Activated T-helper 17 cell treated with anti-CD3 and anti-CD28 coated beads, Interleukin-2, amount 50 U/mL, for 72 hours (primary cell): ENCODE measurements around the gene TMCC3. TPM values are rescaled to one million over a fixed set of nuclear protein-coding genes. Genes with fewer than 3 reads are reported as not detected.
"Not testable (repeated sequence)": the region's sequence is repeated elsewhere in the genome, so short reads cannot be mapped to it uniquely, and the experiment has no call there.

ENCODE experiments used
- ATAC-seq: fragments of 150-1000 bp; cut with Tn5 transposase; replicated peaks from 2 replicates; pipeline ENCODE4 v1.10.0; 2021; ENCODE audit warnings: mild to moderate bottlenecking, moderate library complexity
- H3K27ac Mint-ChIP-seq: one replicate; pipeline ENCODE4 v1.8.0; 2022; ENCODE audit warnings: mixed read lengths
- H3K27me3 Mint-ChIP-seq: one replicate; pipeline ENCODE4 v1.8.0; 2022; ENCODE audit warnings: mixed read lengths
- H3K36me3 Mint-ChIP-seq: one replicate; pipeline ENCODE4 v1.8.0; 2022; ENCODE audit warnings: low read depth, mild to moderate bottlenecking, mixed read lengths
- H3K4me1 Mint-ChIP-seq: one replicate; pipeline ENCODE4 v1.8.0; 2022; ENCODE audit warnings: mixed read lengths
- H3K4me3 Mint-ChIP-seq: one replicate; pipeline ENCODE4 v1.8.0; 2022; ENCODE audit warnings: mild to moderate bottlenecking, mixed read lengths
- H3K9me3 Mint-ChIP-seq: one replicate; pipeline ENCODE4 v1.8.0; 2022; ENCODE audit warnings: mixed read lengths
- total RNA-seq, 2 donors: library from RNA; stranded (reverse); gene quantifications; one replicate each; pipeline ENCODE4 v1.2.3, GENCODE V29; 2022

TMCC3 gene, protein sequence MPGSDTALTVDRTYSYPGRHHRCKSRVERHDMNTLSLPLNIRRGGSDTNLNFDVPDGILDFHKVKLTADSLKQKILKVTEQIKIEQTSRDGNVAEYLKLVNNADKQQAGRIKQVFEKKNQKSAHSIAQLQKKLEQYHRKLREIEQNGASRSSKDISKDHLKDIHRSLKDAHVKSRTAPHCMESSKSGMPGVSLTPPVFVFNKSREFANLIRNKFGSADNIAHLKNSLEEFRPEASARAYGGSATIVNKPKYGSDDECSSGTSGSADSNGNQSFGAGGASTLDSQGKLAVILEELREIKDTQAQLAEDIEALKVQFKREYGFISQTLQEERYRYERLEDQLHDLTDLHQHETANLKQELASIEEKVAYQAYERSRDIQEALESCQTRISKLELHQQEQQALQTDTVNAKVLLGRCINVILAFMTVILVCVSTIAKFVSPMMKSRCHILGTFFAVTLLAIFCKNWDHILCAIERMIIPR
- total RNA-seq: 1 to 10 TPM in 1 of 2 donors, under 1 TPM in 1; 0.63 to 1.0 TPM

DNA sequence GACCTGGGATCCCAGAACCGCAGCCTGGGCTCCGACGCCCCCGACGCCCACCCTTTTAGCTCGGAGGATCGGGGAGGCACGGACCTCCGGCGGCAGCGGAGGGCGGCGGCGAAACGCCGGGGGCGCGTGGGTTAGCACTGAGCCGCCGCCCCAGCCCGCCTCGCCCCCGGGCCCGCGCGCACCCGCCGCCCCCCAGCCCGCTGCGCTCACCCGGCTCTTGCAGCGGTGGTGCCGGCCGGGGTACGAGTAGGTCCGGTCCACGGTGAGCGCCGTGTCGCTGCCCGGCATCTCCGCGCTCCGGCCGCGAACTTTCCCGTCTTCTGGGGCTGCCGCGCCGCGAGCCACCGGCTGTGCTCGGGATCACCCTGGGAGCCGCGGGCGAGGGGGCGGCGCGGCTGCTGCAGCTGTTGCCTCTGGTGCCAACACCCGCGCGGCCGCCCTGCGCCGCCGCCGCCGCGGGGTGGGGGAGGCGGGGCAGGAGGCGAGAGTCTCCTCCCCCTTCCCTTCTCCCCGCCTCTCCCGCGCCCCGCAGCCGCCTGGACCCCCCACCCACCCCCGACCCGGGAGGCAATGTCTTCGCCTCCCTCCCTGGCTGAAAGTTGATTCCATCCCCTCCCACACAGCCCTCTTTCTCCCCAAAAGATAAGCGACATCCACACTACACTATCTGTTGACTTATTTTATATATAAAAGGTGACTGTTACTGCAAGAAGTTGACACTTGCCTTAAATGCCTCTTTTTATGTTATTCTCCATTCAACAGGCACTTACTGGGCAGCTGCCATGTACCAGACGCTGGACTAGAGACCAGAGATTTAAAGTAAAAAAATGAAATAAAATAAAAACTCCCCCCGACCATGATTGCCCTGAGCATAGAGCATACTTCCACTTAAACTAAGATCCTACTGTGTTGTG lies at the start of gene TMCC3:
Gene TMCC3, minus strand, starts transcription at position 415 of the 914 bp plus-strand sequence. Its CDS starts 127 bp downstream, at position 288.
- H3K9me3 Mint-ChIP-seq: no peaks in the 10 kb centered on the region
- peak within 1 kb of the TSS; percentile 76 for H3K4me3 Mint-ChIP-seq
- ATAC-seq: peak; percentile 73
- H3K27me3 Mint-ChIP-seq: peaks cover 43% of the 10 kb centered on the region
- H3K27ac Mint-ChIP-seq: no peak within 1 kb of the TSS
- peaks cover 6% of the 10 kb centered on the region for H3K4me1 Mint-ChIP-seq
- H3K36me3 Mint-ChIP-seq: no peaks in the 10 kb centered on the region

DNA sequence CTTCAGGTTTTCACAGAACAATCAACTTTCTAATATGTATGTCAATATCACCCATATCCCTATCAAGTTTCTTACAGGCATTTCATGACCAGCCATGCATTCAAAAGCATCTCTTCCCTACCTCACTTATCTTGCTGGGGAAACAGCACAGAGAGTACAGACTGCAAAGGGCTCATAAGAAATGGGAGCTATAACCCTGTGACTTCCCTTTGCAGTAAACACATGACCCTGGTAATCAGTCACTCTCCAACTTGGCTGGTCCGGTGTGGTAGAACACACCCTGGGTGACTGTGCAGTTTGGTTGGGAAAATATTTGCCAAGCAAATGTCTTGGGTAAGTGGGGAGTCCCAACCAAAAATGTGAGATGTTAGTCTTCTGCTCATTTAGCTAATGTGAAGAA lies 49.4 kb upstream of the TMCC3 start:
- ATAC-seq: no peak
- no peaks in the 10 kb centered on the region for H3K4me1 Mint-ChIP-seq
- peaks cover 11% of the 10 kb centered on the region for H3K27me3 Mint-ChIP-seq
- H3K9me3 Mint-ChIP-seq: no peaks in the 10 kb centered on the region
- H3K27ac Mint-ChIP-seq: no peak overlapping the region
- H3K4me3 Mint-ChIP-seq: no peak overlapping the region
- H3K36me3 Mint-ChIP-seq: no peaks in the 10 kb centered on the region

DNA sequence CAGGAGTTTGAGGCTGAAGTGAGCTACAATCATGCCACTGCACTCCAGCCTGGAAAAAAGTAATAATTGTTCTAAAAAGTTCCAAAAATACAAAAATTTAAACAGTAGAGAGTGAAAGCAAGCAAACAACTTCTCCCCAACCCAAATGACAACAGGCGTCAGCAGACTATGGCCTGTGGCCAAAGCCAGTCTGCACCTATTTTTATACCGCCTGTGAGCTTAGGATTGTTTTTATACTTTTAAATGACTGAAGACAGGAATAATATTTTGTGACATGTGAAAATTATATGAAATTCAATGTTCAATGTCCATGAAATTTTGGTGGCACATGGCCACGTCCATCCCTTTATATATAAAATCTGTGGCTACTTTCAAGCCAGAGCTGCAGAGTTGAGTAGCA lies 48.2 kb upstream of the TMCC3 start:
- no peak for ATAC-seq
- peaks cover 11% of the 10 kb centered on the region for H3K27me3 Mint-ChIP-seq
- no peak overlapping the region for H3K27ac Mint-ChIP-seq
- H3K9me3 Mint-ChIP-seq: no peaks in the 10 kb centered on the region
- no peaks in the 10 kb centered on the region for H3K4me1 Mint-ChIP-seq
- H3K4me3 Mint-ChIP-seq: no peak overlapping the region
- H3K36me3 Mint-ChIP-seq: no peaks in the 10 kb centered on the region

DNA sequence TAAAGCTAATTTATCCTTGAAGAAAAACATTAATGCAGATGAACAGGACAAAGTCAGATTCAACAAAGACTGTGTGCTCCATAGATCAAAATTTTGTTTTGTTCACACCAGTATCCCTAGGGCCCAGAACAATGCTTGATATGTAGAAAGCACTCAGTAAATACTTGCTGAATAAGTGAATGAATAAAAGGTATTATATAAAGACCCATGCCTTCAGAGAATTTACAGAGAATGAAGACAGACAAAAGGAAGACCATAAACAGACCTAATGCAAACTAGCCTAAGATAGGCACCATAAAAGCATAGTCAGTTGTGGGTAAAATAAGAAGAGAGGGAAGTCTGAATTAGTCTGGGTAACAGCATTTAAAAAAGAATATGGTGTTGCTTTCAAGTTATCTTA lies 47.3 kb upstream of the TMCC3 start:
- no peak overlapping the region for H3K4me3 Mint-ChIP-seq
- no peaks in the 10 kb centered on the region for H3K9me3 Mint-ChIP-seq
- no peaks in the 10 kb centered on the region for H3K4me1 Mint-ChIP-seq
- peaks cover 11% of the 10 kb centered on the region for H3K27me3 Mint-ChIP-seq
- ATAC-seq: no peak
- H3K36me3 Mint-ChIP-seq: no peaks in the 10 kb centered on the region
- H3K27ac Mint-ChIP-seq: no peak overlapping the region

DNA sequence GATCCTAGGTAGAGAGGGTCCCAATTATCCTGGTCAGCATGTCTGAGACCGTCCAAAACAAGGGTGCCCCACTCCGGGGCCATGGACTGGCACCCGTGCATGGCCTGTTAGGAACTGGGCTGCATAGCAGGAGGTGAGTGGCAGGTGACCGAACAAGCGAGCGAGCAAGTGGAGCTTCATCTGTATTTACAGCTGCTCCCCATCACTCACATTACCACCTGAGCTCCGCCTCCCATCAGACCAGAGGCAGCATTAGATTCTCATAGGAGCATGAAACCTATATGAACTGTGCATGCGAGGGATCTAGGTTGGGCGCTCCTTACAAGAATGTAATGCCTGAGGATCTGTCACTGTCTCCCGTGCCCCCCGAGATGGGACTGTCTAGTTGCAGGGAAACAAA lies 44.4 kb upstream of the TMCC3 start:
- Mint-ChIP-seq H3K9me3 (no peaks in the 10 kb centered on the region), H3K4me3 (no peak overlapping the region), H3K27me3 (peaks cover 3% of the 10 kb centered on the region), H3K27ac (no peak overlapping the region), H3K36me3 (no peaks in the 10 kb centered on the region), H3K4me1 (no peaks in the 10 kb centered on the region)
- ATAC-seq: no peak

DNA sequence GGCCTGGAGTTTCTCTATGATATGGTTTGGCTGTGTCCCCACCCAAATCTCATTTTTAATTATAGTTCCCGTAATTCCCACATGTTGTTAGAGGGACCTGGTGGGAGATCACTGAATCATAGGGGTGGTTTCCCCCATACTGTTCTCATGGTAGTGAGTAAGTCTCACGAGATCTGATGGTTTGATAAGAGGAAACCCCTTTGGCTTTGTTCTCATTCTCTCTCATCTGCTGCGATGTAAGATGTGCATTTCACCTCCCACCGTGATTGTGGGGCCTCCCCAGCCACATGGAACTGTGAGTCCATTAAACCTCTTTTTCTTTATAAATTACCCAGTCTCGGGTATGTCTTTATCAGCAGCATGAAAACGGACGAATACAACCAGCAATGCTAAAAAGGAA lies 42.5 kb upstream of the TMCC3 start:
- ATAC-seq: peak; percentile 68
- H3K27ac Mint-ChIP-seq, H3K4me1 Mint-ChIP-seq, H3K27me3 Mint-ChIP-seq, H3K9me3 Mint-ChIP-seq, H3K4me3 Mint-ChIP-seq, H3K36me3 Mint-ChIP-seq: not testable (repeated sequence)

DNA sequence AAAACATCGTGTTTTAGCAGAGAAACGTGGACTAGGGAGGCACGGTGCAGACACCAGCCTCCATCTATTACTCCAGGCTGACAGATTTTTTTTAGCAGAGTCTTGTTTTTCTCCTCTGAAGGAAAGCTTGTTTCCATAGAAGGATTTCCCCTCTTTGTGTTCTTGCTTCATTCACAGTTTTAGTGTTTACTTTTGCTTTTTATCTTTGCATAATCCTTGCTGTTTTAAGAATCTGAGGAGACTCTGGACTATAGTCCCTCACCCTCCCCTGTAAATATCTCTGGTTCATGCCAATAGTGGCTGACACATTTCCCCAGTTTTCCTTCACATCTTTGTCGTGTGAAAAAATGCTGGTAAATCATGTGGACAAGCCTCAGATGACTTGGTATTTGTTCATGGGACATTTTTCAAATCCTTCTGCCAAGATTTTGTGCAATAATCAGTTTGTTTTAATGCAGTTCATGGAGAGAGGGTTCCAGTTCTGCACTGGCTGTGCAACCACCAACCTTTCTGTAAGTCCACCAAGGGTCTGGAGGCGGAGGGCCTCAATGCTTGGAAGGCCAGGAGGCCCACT lies 39.9 kb upstream of the TMCC3 start:
- Mint-ChIP-seq H3K27ac (no peak overlapping the region), H3K36me3 (no peaks in the 10 kb centered on the region), H3K27me3 (peaks cover 3% of the 10 kb centered on the region), H3K4me1 (no peaks in the 10 kb centered on the region), H3K9me3 (no peaks in the 10 kb centered on the region), H3K4me3 (no peak overlapping the region)
- ATAC-seq: no peak

DNA sequence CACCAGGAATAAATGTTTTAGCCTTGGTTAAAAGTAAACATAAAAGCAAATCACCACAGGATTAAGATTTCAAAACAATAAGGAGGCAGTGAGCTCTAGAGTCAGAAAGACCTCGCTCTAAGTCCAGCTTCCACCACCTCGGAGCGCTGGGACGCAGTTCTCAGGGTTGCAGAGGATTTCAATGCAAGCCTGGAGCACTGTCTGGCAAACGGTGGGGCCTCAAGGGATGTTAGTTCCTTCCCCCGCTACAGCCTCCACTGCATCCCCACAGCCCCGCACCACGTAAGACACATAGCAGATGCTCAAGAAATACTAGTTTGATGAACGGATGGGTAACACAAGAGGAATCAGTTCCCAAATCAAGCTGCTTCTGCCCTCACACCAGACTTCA lies 39.3 kb upstream of the TMCC3 start:
- ATAC-seq: no peak
- H3K27me3 Mint-ChIP-seq: peaks cover 3% of the 10 kb centered on the region
- no peaks in the 10 kb centered on the region for H3K36me3 Mint-ChIP-seq
- no peaks in the 10 kb centered on the region for H3K9me3 Mint-ChIP-seq
- H3K4me1 Mint-ChIP-seq: no peaks in the 10 kb centered on the region
- H3K27ac Mint-ChIP-seq: no peak overlapping the region
- H3K4me3 Mint-ChIP-seq: no peak overlapping the region

DNA sequence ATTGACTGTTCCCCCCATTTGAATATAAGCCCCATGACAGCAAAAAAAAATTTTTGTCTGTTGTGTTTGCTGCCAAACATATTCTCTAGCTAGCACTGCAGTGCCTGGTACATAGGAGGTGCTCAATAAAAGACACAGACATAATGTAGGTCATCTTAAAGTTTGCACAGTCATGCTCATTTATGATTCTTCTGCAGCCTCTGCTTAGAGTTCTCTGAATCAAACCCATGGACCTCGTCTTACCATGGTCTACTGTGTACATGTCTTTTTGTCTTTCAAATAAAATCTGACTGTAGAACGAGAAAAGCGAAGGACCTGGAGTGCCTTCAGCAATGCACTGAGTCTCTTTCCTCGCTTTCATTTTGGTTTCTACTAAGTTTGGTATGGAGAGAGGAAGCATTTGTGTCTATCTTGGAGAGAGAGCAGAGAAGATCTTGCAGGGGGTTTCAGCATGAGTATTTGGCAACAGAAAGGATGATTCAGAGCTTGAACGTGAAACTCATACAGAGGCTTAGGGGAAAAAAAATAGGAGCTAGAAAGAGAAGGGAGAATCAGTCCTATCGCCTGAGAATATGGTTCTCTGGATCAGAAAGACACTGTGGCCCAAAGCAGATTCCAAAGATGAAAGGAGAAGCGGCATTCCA lies 38.8 kb upstream of the TMCC3 start:
- Mint-ChIP-seq H3K4me1 (no peaks in the 10 kb centered on the region), H3K27me3 (peaks cover 3% of the 10 kb centered on the region), H3K4me3 (no peak overlapping the region), H3K36me3 (no peaks in the 10 kb centered on the region), H3K9me3 (no peaks in the 10 kb centered on the region), H3K27ac (no peak overlapping the region)
- ATAC-seq: peak; percentile 77

DNA sequence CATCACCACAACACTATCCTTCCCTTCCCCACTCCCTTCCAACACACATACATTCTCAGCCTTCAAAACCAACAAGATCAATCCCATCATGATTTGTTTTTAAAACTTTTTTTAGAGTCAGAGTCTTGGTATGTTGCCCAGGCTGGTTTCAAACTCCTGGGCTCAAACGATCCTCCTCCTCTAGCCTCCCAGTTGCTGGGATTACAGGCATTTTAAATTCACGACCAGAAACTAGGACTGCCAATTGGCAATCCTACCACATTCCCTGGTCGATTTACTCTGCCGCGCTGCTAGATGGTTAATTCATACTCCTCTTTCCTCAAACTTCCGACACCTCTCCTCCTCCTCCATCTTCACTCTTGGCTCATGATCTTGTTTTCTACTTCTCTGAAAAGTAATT lies 37.5 kb upstream of the TMCC3 start:
- Mint-ChIP-seq H3K36me3 (no peaks in the 10 kb centered on the region), H3K4me3 (no peak overlapping the region), H3K27ac (no peak overlapping the region), H3K9me3 (no peaks in the 10 kb centered on the region), H3K4me1 (no peaks in the 10 kb centered on the region), H3K27me3 (peaks cover 3% of the 10 kb centered on the region)
- ATAC-seq: no peak

DNA sequence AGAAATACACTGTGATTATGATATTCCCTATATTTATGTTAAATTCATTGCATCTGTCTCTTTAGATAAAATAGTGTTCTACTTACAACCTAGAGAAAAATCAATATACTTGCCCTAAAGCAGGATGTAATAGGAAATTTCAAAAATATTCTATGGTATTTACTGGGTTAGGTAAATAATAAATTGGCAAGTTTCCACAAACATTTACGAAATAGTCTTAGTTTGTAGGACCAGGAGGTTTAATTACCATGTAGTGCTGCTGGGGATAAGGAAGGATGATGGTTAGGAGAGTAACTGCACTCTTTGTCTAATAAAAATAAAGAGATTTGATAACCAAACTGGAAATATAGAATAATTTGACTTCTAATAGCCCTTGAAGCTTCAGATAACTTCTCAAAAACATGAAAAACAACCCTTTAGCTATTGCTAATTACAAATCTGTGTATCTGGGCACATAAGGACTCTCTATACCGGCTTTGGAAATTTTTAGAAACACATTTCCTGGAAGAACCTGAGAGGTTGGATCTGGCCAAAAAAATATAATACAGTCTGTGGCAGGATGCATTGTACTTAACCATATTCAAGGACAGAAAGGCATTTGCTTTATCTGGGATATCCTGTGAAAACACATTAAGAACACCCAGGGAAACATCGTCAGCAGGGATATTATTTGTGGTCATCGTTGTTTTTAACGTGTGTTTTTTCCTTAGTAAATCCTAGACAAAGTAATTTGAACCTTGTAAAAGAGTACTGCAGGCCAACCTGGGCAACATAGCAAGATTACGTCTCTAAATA lies 36.7 kb upstream of the TMCC3 start:
- peaks cover 3% of the 10 kb centered on the region for H3K27me3 Mint-ChIP-seq
- H3K4me1 Mint-ChIP-seq: no peaks in the 10 kb centered on the region
- no peaks in the 10 kb centered on the region for H3K9me3 Mint-ChIP-seq
- ATAC-seq: no peak
- H3K4me3 Mint-ChIP-seq: no peak overlapping the region
- no peaks in the 10 kb centered on the region for H3K36me3 Mint-ChIP-seq
- H3K27ac Mint-ChIP-seq: no peak overlapping the region

DNA sequence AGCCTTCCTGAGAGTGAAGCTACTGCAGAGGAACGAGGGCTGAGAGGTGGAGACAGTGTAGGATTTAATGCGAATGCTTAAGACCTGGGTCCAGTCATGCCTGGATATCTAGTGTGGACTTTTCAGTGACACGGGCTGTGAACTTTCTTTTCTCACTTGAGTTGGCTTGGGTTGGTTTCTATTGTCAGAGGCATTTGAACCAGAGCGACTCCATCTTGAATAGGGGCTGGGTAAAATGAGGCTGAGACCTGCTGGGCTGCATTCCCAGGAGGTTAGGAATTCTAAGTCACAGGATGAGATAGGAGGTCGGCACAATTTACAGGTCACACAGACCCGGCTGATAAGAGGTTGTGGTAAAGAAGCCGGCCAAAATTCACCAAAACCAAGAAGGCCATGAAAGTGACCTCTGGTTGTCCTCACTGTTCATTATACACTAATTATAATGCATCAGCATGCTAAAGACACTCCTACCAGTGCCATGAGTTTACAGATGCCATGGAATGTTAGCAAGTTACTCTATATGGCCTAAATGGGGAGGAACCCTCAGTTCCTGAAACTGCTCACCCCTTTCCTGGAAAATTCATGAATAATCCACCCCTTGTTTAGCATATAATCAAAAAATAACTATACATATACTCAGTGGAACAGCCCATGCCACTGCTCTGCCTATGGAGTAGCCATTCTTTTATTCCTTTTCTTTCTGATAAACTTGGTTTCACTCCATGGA lies 34.2 kb upstream of the TMCC3 start:
- no peaks in the 10 kb centered on the region for H3K4me1 Mint-ChIP-seq
- H3K4me3 Mint-ChIP-seq: no peak overlapping the region
- H3K9me3 Mint-ChIP-seq: no peaks in the 10 kb centered on the region
- peaks cover 3% of the 10 kb centered on the region for H3K27me3 Mint-ChIP-seq
- no peak for ATAC-seq
- H3K27ac Mint-ChIP-seq: no peak overlapping the region
- H3K36me3 Mint-ChIP-seq: no peaks in the 10 kb centered on the region

DNA sequence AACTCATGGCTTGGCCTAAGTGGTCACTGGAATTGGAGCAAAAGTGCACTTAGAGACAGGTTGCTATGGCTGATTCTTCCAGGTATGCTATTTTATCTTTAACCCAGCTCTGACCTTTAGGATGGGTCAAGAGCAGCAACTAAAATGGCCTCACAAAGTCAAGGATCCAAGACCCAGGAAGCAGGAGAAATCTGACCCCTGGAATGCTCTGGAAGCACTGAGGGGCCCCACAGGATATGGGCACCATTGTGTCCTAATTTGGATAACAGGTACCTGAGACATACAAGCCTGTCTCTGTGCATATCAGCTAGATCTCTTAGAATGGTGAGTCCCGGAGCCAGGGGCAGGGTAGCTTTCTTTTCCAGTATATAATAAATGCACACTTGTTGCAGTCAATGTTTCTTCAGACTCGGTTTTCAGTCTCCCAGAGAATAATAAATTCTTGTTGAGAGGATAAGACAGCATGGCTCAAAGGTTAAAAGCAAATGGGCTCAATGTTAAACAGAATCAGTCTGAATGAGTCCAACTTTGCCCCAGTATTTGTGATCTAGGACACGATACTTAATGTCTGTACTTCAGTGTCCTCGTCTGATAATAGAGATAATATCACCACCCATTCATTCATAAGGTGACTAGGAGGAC lies 29.3 kb upstream of the TMCC3 start:
- Mint-ChIP-seq H3K27ac (no peak overlapping the region), H3K9me3 (no peaks in the 10 kb centered on the region), H3K4me1 (peaks cover 12% of the 10 kb centered on the region), H3K27me3 (peaks cover 2% of the 10 kb centered on the region), H3K36me3 (no peaks in the 10 kb centered on the region), H3K4me3 (no peak overlapping the region)
- ATAC-seq: no peak
